GM12801 (cell line): ENCODE data around the gene TTLL8.

Experiments
- CTCF ChIP-seq: IDR thresholded peaks from one replicate; pipeline ENCODE4 v1.5.1; 2011; ENCODE audit warnings: control low read depth; ENCODE audit not compliant: insufficient read length; ENCODE audit errors: extremely low read depth

Gene TTLL8

GRCh38 chr22:49976439-49977175 lies 81.5 kb downstream of the TTLL8 start:
- no peak for TF ChIP-seq CTCF

DNA sequence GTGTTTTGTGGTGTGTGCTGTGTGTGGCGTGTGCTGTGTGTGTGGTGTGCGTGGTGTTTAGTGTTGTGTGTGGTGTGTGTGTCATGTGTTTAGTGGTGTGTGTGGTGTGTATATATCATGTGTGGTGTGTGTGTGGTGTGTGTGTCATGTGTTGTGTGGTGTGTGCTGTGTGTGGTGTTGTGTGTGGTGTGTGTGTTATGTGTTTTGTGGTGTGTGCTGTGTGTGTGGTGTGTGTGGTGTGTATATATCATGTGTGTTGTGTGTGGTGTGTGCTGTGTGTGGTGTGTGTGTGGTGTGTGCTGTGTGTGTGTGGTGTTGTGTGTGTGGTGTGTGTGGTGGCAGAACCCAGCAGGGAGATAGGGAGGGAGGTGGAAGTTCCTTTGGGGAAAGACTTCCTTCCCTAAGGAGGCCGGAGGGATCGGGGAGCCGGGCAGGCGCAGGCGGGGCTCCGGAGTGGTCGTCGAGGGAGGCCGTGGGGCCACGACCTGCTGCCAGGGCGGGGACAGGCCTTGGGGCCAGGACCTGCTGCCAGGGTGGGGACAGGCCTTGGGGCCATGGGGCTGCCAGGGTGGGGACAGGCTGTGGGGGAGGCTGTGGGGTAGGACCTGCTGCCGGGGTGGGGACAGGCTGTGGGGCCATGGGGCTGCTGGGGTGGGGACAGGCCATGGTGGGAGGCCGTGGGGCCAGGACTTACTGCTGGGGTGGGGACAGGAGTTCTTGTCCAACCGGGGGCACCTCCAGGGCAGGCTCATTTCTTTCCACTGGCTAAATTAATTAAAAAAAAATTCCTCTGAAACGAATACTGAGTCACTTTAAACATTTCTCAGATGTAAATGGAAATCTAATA lies 82.3 kb downstream of the TTLL8 start:
- no peak for TF ChIP-seq CTCF

- no peak for TF ChIP-seq CTCF
These were observed 84.8 kb downstream of the TTLL8 start for GRCh38 chr22:49973018-49973961.

DNA sequence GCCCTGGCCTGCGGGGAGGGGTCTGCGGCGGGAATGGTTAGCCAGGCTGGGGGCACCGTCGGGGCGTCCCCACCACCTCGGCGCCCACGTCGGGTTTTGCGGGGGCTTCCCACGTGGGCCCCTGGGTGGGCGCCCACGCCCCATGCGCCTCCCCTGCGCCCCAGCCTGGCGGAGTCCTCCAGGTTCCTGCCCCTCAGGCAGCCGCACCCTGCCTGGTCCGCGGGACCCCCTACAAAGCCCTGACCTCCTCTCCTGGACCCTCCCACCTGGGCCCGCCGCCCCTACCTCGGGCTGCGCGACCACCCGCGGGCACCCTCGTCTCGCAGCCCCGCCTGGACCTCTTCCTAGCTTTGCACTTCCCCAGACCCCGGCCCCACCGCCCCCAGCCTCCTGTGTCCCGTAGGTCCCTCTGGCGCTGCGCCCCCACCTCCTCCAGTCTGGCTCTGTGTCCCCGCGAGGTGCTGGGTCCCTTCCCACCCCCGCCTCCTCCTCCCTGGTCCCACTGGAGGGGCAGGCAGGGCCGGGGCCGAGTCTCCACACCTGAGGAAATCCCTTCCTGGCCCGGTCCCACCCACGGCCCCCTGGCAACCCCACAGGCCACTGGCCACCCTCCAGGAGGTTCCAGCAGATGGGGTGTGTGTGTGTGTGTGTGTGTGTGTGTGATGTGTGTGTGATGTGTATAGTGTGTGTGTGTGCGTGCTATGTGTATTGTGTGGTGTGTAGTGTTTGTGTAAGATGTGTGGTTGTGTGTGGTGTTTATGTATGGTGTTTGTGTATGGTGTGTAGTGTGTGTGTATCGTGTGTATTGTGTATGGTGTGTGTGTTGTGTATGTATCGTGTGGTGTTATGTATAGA lies 85.7 kb downstream of the TTLL8 start:
- TF ChIP-seq CTCF = no peak

DNA sequence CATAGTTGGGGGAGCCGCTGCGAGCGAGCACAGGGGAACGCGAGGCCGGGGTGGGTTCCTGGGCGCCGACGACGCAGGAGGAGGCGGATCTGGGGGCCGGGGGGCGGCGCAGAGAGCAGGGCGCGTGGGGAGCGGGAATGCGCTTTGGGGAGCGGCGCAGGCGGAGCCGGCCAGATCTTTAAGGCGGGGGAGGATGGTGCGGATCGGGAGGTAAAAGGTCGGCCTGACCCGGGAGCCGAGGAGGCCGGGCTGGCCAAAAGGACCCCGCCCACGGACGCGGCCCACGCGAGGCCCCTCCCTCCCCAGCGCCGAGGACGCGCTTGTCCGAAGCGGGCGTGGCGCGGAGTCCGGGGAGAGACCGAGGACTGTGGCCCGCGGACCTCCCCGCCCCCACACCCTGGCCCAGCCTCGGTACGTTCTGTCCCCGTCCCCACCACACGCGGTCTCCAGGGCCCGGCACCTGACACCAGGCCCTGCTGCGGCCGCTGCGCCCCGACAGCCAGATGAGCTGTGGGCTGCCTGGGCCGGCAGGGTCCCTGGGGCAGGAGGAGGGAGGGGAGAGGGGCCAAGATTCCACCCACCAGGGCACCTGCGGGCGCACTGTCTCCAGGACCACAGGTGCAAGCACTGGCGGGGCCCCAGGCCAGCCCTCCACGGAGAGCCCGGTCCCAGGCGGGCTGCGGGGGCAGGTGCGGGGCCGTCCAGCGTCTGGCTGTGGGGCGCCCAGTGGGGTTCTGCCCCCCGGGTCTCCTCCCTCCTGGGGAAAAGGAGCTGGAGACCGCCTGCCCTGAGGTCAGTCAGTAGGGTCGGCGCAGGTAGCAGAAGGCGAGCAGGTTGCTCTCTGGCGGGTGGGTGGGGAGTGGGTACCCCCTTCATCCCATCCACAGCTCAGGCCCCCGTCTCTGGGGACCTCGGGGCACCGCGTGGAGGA lies 86.6 kb downstream of the TTLL8 start:
- no peak for TF ChIP-seq CTCF

- TF ChIP-seq CTCF = no peak
These were observed 87.4 kb downstream of the TTLL8 start for GRCh38 chr22:49970528-49971231.
